Measurements from ENCODE around the gene GNE. TPM values are rescaled to one million over a fixed set of nuclear protein-coding genes. Genes with fewer than 3 reads are reported as not detected.
"Not testable (repeated sequence)": the region's sequence is repeated elsewhere in the genome, so short reads cannot be mapped to it uniquely, and the experiment has no call there.

Gene GNE
- total and polyA plus RNA-seq, 2 of the 8 experiments (the other 6 are each of a cell fraction or from before 2014, with no cell fraction given) = 5.1 to 11.1 TPM

DNA sequence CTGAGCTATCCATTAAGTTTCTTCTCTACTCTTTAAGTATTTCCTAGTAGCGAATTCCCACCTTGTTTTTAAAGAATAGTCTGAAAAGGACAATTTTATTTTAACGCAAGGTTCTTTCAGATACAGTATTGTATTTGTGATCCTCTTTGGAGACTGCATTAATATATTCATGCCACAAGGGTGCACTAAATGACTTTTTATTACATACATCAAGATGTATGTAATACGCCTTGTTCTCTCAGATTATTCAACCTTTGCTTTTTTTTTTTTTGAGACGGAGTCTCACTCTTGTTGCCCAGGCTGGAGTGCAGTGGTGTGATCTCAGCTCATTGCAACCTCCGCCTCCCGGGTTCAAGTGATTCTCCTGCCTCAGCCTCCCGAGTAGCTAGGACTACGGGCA, 10.2 kb downstream of the GNE start:
- CTCF ChIA-PET (ENCODE audit: partially characterized antibody) = interaction anchor here (0.6 to 2.1 kb wide), 12 partner anchors 10 to 558 kb away, joined by 3 to 11 read pairs (median 4); partner anchors contain the start of gene GNE
- POLR2A ChIA-PET (ENCODE audit: partially characterized antibody) = not testable (repeated sequence)

More for the DNA sequence above, 10.2 kb downstream of the GNE start:
- H3K14ac ChIP-seq (ENCODE audit: insufficient read length); H2BK15ac ChIP-seq (ENCODE audit: low read length); H3K18ac ChIP-seq (ENCODE audit: extremely low read depth, low read length); H3K9ac ChIP-seq (replicated peaks in 1 of 4; ENCODE audit: extremely low read depth in 1 of 4, low read depth in 3 of 4, low read length in 3 of 4); H2BK5ac ChIP-seq (ENCODE audit: low read depth, low read length); H3K9me3 ChIP-seq (ENCODE audit: insufficient read depth in 2 of 2, low read depth in 1 of 2, low read length in 1 of 2); H3K79me1 ChIP-seq (ENCODE audit: low read depth, low read length); H3K36me3 ChIP-seq (ENCODE audit: control insufficient read depth in 2 of 4, insufficient read depth in 4 of 4, low read length in 3 of 4); H4K5ac ChIP-seq (ENCODE audit: insufficient read length, low read depth, low read length); H3K23me2 ChIP-seq (ENCODE audit: low read depth, low read length); H2AFZ ChIP-seq (ENCODE audit: low read length); H4K8ac ChIP-seq (ENCODE audit: extremely low read depth, insufficient read depth, low read length); H2AK5ac ChIP-seq (ENCODE audit: low read depth, low read length); H2BK20ac ChIP-seq (ENCODE audit: low read length); H3K4me3 ChIP-seq (ENCODE audit: extremely low read depth in 1 of 4, insufficient read depth in 2 of 4, low read depth in 3 of 4, low read length in 4 of 4); H2BK120ac ChIP-seq (replicated peaks; ENCODE audit: low read depth, low read length); H3K27me3 ChIP-seq (replicated peaks in 1 of 4; ENCODE audit: control insufficient read depth in 3 of 4, extremely low read depth in 1 of 4, insufficient read depth in 3 of 4, low read length in 3 of 4); H3K79me2 ChIP-seq (ENCODE audit: control insufficient read depth in 1 of 2, insufficient read depth in 2 of 2, low read length in 2 of 2); H3K27ac ChIP-seq (ENCODE audit: low read depth, low read length); H2BK12ac ChIP-seq (ENCODE audit: low read depth, low read length); H3K4ac ChIP-seq (replicated peaks; ENCODE audit: insufficient read length, low read depth, low read length); H4K91ac ChIP-seq (replicated peaks; ENCODE audit: insufficient read length, low read length); FAIRE-seq; H3K23ac ChIP-seq (ENCODE audit: insufficient read length); DNase-seq (ENCODE audit: low read depth in 1 of 2, low spot score in 2 of 2); H3K4me2 ChIP-seq (ENCODE audit: insufficient read depth in 1 of 2, low read depth in 2 of 2, low read length in 2 of 2); H4K20me1 ChIP-seq (replicated peaks in 1 of 2; ENCODE audit: control insufficient read depth in 1 of 2, insufficient read depth in 2 of 2, low read length in 2 of 2); H3K4me1 ChIP-seq (replicated peaks in 1 of 4; ENCODE audit: control insufficient read depth in 3 of 4, insufficient read depth in 4 of 4, low read length in 3 of 4); H3K56ac ChIP-seq (replicated peaks; ENCODE audit: insufficient read length, low read depth, low read length): not testable (repeated sequence)
- TF ChIP-seq RAD21 (IDR thresholded peaks at IDR 0.05 in 1 of 2, conservative IDR thresholded peaks at IDR 0.05 in 1 of 2; ENCODE audit: low read depth in 2 of 2, low read length in 2 of 2) = peak in 1 of 2 experiments; percentile 37; a peak in 3 of 4 replicates
- WGBS, 2 experiments (ENCODE audit: extremely low coverage in 1 of 2, insufficient coverage in 1 of 2, insufficient read length in 1 of 2, insufficient replicate concordance in 2 of 2, low coverage in 1 of 2, low lambda C conversion rate in 2 of 2, missing lambda C conversion rate in 1 of 2) = 88% methylated on average over 8 of the region's 8 CpGs; no CpG with 5 or more reads in 1 of the 2 experiments

Measured in H1 (cell line).